HEK293 (cell line): ENCODE measurements around the gene HOXA11.

Experiments
- CTCF ChIA-PET: fragments of 350-600 bp; formaldehyde crosslinking; extraction: SDS; loops from one replicate; lab custom pipeline; 2021; ENCODE audit warnings: antibody characterized with exemption; lab: Yijun Ruan, JAX
- POLR2A ChIA-PET: fragments of 300-600 bp; formaldehyde crosslinking; extraction: SDS; loops from one replicate; lab custom pipeline; 2020; ENCODE audit warnings: antibody characterized with exemption, inconsistent platforms; lab: Yijun Ruan, JAX
- H3K27ac ChIP-seq: fragments of 200-500 bp; sonication (Bioruptor generic); 2 replicates; pipeline ENCODE4 v1.5.1; 2014; ENCODE audit warnings: low read depth, low read length, control low read depth, inconsistent platforms; ENCODE audit errors: extremely low read depth
- H3K36me3 ChIP-seq, 2 experiments: fragments of 200-500 bp in 1 of 2; sonication (Bioruptor generic) in 1 of 2; 1 replicate in 1 of 2; 2 replicates in 1 of 2; pipeline ENCODE4 v1.5.1; 2014 to 2017; ENCODE audit warnings: inconsistent platforms in 2 of 2, low read length in 2 of 2; ENCODE audit not compliant: control insufficient read depth in 2 of 2, insufficient read depth in 1 of 2
- H3K4me1 ChIP-seq: fragments of 200-500 bp; sonication (Bioruptor generic); 2 replicates; pipeline ENCODE4 v1.5.1; 2014; ENCODE audit warnings: mild to moderate bottlenecking, low read length, inconsistent platforms; ENCODE audit not compliant: control insufficient read depth, insufficient read depth
- H3K4me3 ChIP-seq: 2 replicates; pipeline ENCODE4 v1.5.1; 2011; ENCODE audit warnings: low read depth, mild to moderate bottlenecking, control low read depth, low read length, moderate library complexity
- H3K9me3 ChIP-seq: fragments of 200-500 bp; sonication (Bioruptor generic); 2 replicates; pipeline ENCODE4 v1.5.1; 2014; ENCODE audit warnings: low read depth, low read length, inconsistent platforms; ENCODE audit not compliant: control insufficient read depth, insufficient read depth
- FEZF1 ChIP-seq: fragments of 450-650 bp; formaldehyde crosslinking; IDR thresholded peaks from 2 replicates; pipeline ENCODE4 v1.5.1; 2016; ENCODE audit warnings: missing biosample characterization, missing genetic modification characterization
- KLF1 ChIP-seq: fragments of 450-650 bp; formaldehyde crosslinking; IDR thresholded peaks from 2 replicates; pipeline ENCODE4 v1.5.1; 2016; ENCODE audit warnings: missing biosample characterization, missing genetic modification characterization
- OSR2 ChIP-seq: fragments of 450-650 bp; formaldehyde crosslinking; IDR thresholded peaks from 2 replicates; pipeline ENCODE4 v1.5.1; 2016; ENCODE audit warnings: missing biosample characterization, missing genetic modification characterization
- REST ChIP-seq: fragments of 450-650 bp; formaldehyde crosslinking; IDR thresholded peaks from 2 replicates; pipeline ENCODE4 v1.5.1; 2016; ENCODE audit warnings: missing biosample characterization, missing genetic modification characterization
- SP2 ChIP-seq: fragments of 450-650 bp; formaldehyde crosslinking; IDR thresholded peaks from 2 replicates; pipeline ENCODE4 v1.5.1; 2016; ENCODE audit warnings: missing biosample characterization, missing genetic modification characterization
- ZBTB8A ChIP-seq: fragments of 450-650 bp; formaldehyde crosslinking; IDR thresholded peaks from 2 replicates; pipeline ENCODE4 v1.5.1; 2016; ENCODE audit warnings: missing biosample characterization, missing genetic modification characterization
- ZNF148 ChIP-seq: fragments of 450-650 bp; formaldehyde crosslinking; IDR thresholded peaks from 2 replicates; pipeline ENCODE4 v1.5.0; 2017; ENCODE audit warnings: missing biosample characterization, missing genetic modification characterization, borderline replicate concordance
- ZNF350 ChIP-seq: fragments of 450-650 bp; formaldehyde crosslinking; IDR thresholded peaks from 2 replicates; pipeline ENCODE4 v1.5.0; 2017; ENCODE audit warnings: missing biosample characterization, mild to moderate bottlenecking, missing genetic modification characterization
- ZNF394 ChIP-seq: fragments of 450-650 bp; formaldehyde crosslinking; IDR thresholded peaks from 2 replicates; pipeline ENCODE4 v1.5.1; 2016; ENCODE audit warnings: missing biosample characterization, missing genetic modification characterization, mild to moderate bottlenecking, moderate library complexity, borderline replicate concordance
- ZNF433 ChIP-seq: fragments of 450-650 bp; formaldehyde crosslinking; IDR thresholded peaks from 2 replicates; pipeline ENCODE4 v1.5.1; 2016; ENCODE audit warnings: missing biosample characterization, missing genetic modification characterization, low read depth
- ZNF610 ChIP-seq: fragments of 450-650 bp; formaldehyde crosslinking; IDR thresholded peaks from 2 replicates; pipeline ENCODE4 v1.5.1; 2016; ENCODE audit warnings: missing biosample characterization, missing genetic modification characterization, borderline replicate concordance
- ZNF776 ChIP-seq: fragments of 450-650 bp; formaldehyde crosslinking; IDR thresholded peaks from 2 replicates; pipeline ENCODE4 v1.5.0; 2017; ENCODE audit warnings: missing biosample characterization, missing genetic modification characterization, borderline replicate concordance
- ZNF837 ChIP-seq: fragments of 450-650 bp; formaldehyde crosslinking; IDR thresholded peaks from 2 replicates; pipeline ENCODE4 v1.5.1; 2016; ENCODE audit warnings: missing biosample characterization, missing genetic modification characterization

The HOXA11 gene

GRCh38 chr7:27205325-27206280 is 20.6 kb upstream of the HOXA11 start (continued):
- no peak for TF ChIP-seq REST (tag by site-specific recombination)
- no peak for TF ChIP-seq OSR2
- TF ChIP-seq, all 188 proteins: peak for 0

GRCh38 chr7:27204851-27205322 is 19.9 kb upstream of the HOXA11 start:
- CTCF ChIA-PET, result no interaction called here
- H3K36me3 ChIP-seq, result no peaks in the 10 kb centered on the region
- TF ChIP-seq ZNF837 (tag by site-specific recombination), result no peak
- no peak for TF ChIP-seq ZNF433 (tag by site-specific recombination)
- no peak for TF ChIP-seq ZNF148 (tag by site-specific recombination)
- no peak for TF ChIP-seq ZNF610 (tag by site-specific recombination)
- no peak for TF ChIP-seq ZNF776 (tag by site-specific recombination)
- no peak for TF ChIP-seq ZBTB8A
- no peak for TF ChIP-seq ZNF350 (tag by site-specific recombination)
- TF ChIP-seq ZNF394 (tag by site-specific recombination), result no peak
- no peak for TF ChIP-seq SP2 (tag by site-specific recombination)
- no peak overlapping the region for H3K27ac ChIP-seq
- H3K4me3 ChIP-seq, result no peak overlapping the region
- H3K9me3 ChIP-seq, result no peaks in the 10 kb centered on the region
- POLR2A ChIA-PET, result no interaction called here
- peaks cover 11% of the 10 kb centered on the region for H3K4me1 ChIP-seq

- H3K4me1 ChIP-seq, result peaks cover 11% of the 10 kb centered on the region
- H3K4me3 ChIP-seq, result no peak overlapping the region
- ChIA-PET POLR2A (no interaction called here), CTCF (no interaction called here)
- TF ChIP-seq FEZF1 (tag by site-specific recombination), result peak; percentile 33; the same call in 1 of the 2 replicates
- no peak for TF ChIP-seq KLF1 (tag by site-specific recombination)
- no peaks in the 10 kb centered on the region for H3K9me3 ChIP-seq
- no peak overlapping the region for H3K27ac ChIP-seq
- H3K36me3 ChIP-seq, result no peaks in the 10 kb centered on the region
Observed at GRCh38 chr7:27203964-27204594, 19.0 kb upstream of the HOXA11 start.
